Measurements from ENCODE around the gene C11orf58.

Gene C11orf58

GRCh38 chr11:16738193-16738946 is at the start of gene C11orf58:
Gene C11orf58, plus strand, starts transcription at chr11:16738647. Its CDS starts 132 bp downstream, at chr11:16738779.
- peak; percentile 98 for DNase-seq (ENCODE audit: low spot score)

DNA sequence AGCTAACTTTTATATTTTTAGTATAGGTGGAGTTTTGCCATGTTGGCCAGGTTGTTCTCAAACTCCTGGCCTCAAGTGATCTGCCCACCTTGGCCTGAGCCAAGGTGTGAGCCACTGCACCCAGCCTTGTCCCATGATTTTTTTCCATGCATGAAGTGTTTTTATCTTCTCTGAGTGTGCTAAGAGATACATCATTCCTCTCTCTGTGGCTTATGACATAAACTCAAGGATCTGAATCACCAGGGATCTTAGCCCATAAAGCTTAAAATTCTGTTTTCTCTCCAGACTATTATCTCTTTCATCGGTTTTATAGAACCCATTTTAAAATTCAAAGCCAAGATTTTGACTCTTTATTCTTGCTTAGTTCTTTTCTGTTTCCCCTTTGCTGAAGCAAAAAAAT is 48.4 kb upstream of the C11orf58 start:
- no peak for DNase-seq (ENCODE audit: low spot score)

DNA sequence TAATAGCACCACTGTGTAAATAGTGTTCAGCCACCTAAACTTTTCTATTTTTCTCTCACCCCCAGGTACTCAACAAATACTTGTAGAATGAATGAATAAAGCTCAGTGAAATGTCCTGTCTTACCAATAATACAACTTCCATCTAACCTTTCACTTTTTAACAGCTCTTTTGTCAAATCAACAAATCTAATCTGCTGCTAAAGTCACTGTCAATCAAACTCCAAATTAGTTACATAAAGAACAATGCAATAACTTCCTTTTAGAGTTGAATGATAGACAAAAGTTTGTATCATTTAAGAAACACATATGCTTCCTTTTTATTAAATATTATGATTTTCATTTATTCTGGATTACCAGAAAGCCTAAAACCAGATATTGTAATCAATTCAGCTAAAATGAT is 34.7 kb upstream of the C11orf58 start:
- DNase-seq (ENCODE audit: low spot score): no peak

GRCh38 chr11:16713594-16713993 is 24.9 kb upstream of the C11orf58 start:
- DNase-seq (ENCODE audit: low spot score): no peak

DNA sequence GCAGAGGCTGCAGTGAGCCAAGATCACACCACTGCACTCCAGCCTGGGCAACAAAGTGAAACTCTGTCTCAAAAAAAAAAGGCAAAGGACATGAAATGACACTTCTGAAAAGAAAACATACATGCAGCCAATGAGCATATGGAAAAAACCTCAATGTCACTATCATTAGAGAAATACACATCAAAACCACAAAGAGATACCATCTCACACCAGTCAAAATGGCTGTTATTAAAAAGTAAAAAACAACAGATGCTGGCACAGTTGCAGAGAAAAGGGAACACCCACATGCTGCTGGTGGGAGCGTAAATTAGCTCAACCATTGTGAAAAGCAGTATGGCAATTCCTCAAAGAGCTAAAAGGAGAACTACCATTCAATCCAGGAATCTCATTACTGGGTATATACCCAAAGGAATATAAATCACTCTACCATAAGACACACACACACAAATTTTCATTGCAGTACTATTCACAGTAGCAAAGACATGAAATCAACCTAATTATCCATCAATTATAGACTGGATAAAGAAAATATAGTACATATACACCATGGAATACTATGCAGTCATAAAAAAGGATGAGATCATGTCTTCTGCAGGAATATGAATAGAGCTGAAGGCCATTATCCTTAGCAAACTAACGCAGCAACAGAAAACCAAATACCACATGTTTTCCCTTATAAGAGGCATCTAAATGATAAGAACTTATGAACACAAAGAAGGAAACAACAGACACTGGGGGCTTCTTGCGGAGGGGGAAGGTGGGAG is 15.7 kb upstream of the C11orf58 start:
- DNase-seq (ENCODE audit: low spot score): no peak

GRCh38 chr11:16727806-16728205 is 10.6 kb upstream of the C11orf58 start:
- no peak for DNase-seq (ENCODE audit: low spot score)

GRCh38 chr11:16737818-16738192 is 642 bp upstream of the C11orf58 start:
- no peak for DNase-seq (ENCODE audit: low spot score)

DNA sequence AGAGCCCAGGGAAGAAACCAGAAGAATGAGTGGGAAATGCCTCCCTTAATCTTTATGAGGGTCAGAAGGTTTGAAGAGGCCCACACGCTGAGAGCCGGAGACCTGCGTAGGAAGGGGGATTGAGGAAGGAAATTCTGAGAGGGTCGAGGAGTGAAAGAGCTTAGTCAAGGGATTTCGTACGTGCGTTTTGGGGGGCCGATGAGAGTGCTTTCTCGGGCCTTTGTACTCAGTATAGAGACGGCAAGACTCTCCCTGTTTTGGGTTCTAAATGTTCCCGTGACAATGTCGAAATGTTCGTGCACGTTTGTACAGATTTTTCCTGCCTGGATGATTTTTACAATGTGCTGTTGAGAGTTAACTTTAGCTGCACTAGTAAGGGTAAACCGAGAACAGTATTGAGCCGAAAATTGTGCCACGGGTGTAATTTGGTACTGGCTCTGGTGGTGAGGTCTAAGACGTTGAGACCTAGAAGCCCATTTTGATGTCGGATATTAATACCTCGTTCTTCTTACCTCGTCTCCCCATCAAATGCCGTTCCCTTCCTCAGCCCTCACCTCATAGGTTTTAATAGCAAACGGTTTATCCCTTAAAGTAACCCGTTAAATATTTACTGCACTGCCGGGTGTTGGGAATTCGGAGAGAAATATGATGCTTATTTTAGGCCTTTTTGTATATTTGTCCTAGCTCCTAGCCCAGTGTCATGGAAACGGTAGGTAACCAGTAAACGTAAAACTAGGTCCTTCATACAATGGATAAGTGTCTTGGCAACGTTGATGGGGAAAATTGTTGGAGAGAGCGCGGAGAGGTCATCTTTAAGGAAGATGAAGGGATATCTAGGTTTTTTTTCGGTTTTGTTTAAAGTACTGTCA is 734 bp downstream of the C11orf58 start:
- peak; percentile 44 for DNase-seq (ENCODE audit: low spot score)

DNA sequence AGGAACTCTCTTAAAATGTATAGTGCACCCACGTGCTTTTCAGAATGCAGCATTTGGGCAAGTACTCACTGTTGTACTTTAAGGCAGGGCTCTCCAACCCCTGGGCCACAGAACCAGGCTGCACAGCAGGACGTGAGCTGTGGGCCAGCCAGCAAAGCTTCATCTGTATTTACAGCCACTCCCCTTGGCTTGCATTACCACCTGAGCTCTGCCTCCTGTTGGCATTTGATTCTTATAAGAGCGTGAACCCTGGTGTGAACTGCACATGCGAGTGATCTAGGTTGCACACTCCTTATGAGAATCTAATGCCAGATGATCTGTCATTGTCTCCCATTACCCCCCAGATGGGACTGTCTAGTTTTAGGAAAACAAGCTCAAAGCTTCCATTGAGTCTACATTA is 3.0 kb downstream of the C11orf58 start:
- DNase-seq (ENCODE audit: low spot score): no peak

DNA sequence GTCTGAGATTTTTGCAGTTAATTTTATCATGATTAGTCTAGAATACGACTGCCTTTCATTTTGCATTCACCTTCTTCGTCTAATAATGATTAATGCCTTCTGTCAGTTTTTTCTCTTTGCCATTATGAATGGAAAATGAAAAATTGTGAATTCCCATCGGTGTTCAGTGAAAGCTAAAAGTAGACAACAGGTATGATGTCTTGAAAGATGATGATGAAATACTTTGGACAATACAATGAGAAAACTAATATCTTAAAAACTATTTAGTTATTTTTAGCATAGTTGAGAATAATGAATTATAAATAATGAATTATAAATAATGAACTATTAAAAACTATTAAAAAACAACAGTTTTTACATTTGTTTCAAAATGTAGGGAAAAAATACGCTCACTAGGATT is 5.0 kb downstream of the C11orf58 start:
- DNase-seq (ENCODE audit: low spot score): no peak

DNA sequence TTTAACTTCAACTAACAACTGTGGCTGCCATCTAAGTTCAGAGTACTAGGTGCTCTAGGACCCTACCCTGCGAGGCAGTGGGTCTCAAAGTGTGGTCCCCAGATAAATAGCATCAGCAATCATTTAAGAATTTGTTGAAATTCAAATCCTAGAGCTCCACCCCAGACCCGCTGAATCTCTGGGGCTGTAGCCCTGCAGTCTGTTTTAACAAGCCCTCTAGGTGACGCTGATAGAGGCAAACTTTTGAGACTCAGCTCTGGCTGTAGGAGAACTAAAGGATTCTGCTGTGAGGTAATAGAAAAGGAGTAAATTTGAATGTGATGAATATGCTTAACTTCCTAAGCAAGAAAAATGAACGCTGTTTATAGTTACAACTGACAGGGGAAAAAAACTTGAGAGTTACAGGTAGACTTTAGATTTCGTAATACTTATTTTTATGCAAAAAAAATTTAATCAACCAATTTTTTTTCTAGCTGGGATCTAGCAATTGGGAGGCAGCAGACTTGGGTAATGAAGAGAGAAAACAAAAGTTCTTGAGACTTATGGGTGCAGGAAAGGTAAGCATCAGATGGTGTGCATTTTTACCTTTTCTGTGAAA is 5.8 kb downstream of the C11orf58 start:
- no peak for DNase-seq (ENCODE audit: low spot score)

DNA sequence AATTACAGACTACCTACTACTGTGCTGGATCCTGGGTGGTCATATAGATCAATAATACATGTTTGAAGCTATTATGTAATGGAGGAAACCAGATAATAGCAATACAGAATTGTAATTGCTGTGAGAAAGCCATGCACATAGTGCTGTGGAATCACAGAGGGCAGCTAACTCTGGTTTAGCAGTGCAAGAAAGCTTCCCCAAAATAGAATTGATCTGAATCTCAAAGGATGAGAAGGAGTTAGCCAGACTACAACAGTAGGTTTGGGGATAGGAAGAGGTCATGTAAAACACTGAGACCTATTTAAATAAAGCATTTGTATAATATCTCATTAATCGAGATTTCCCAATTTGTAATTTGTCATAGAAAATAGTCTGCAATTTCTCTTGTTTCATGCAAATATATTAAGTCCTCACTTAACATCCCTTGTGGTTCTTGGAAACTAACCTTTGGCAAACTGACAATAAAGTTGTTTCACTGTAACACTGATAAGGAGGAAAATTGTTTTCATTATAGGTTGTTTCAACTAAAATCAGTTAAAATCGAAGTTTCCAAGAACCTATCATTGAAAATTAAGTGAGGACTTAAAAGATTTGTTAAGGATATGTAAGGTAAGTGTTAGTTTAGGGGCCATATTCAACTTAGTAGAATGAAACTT is 7.6 kb downstream of the C11orf58 start:
- no peak for DNase-seq (ENCODE audit: low spot score)

GRCh38 chr11:16749092-16749491 is 10.6 kb downstream of the C11orf58 start:
- no peak for DNase-seq (ENCODE audit: low spot score)

DNA sequence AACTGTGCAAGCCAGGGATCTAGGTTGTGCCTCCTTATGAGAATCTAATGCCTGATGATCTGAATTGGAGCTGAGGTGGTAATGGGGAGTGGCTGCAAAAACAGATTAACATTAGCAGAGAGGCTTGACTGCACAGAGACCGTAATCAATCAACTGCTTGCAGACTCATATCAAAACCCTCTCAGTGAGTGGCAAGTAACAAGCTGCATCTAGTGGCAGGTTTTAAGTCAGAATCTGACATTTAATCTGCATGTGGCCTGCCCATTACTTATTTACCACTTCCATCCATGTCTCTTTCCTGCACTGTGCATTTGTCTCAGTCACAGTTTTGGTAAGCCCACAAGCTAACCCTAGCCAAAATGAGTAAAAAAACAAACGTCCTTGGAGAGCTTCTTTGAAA is 11.2 kb downstream of the C11orf58 start:
- no peak for DNase-seq (ENCODE audit: low spot score)

GRCh38 chr11:16750417-16750816 is 12.0 kb downstream of the C11orf58 start:
- DNase-seq (ENCODE audit: low spot score): no peak

GRCh38 chr11:16758382-16759024 is 20.1 kb downstream of the C11orf58 start:
- no peak for DNase-seq (ENCODE audit: low spot score)

GRCh38 chr11:16759857-16760508 is 21.5 kb downstream of the C11orf58 start:
- DNase-seq (ENCODE audit: low spot score): no peak

- DNase-seq (ENCODE audit: low spot score): no peak
These were observed 25.3 kb downstream of the C11orf58 start for GRCh38 chr11:16763746-16764145.

DNA sequence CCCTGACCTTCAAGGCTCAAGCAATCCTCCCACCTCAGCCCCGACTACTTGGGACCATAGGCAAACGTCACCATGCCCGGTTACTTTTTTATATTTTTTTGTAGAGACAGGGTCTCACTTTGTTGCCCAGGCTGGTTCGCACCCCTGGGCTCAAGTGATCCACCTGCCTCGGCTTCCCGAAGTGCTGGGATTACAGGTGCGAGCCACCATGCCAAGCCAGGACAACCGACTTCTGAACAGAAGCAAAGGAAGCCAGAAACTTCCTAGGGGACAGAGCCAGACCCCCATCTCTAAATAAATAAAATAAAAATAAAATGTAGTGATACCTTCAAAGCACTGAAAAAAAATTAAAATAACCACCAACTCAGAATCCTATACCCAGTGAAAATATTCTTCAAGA is 26.4 kb downstream of the C11orf58 start:
- no peak for DNase-seq (ENCODE audit: low spot score)

- no peak for DNase-seq (ENCODE audit: low spot score)
These were observed 28.7 kb downstream of the C11orf58 start for GRCh38 chr11:16767137-16767536.

- DNase-seq (ENCODE audit: low spot score): no peak
These were observed 29.5 kb downstream of the C11orf58 start for GRCh38 chr11:16767957-16768356.
